Lower leg skin (tissue), 3 donors: ENCODE measurements around the gene EXOSC9.

Experiments
- CTCF ChIP-seq, 3 donors: fragments of 450-650 bp; IDR thresholded peaks; one replicate each; pipeline ENCODE4 v1.5.1; 2016; ENCODE audit warnings: antibody characterized with exemption in 3 of 3, mild to moderate bottlenecking in 3 of 3, moderate library complexity in 2 of 3
- POLR2A ChIP-seq, 2 donors: fragments of 450-650 bp; IDR thresholded peaks; one replicate each; pipeline ENCODE4 v1.6.1; 2016 to 2017; ENCODE audit warnings: antibody characterized with exemption in 2 of 2, mild to moderate bottlenecking in 1 of 2, moderate library complexity in 1 of 2

- TF ChIP-seq POLR2A (IDR thresholded peaks at IDR 0.05) (no peak), CTCF (IDR thresholded peaks at IDR 0.05) (no peak)
These were observed 10.9 kb upstream of the EXOSC9 start for GRCh38 chr4:121789960-121790829.
